ENCODE results near the gene JDP2.

JDP2 gene

GRCh38 chr14:75450381-75451276 is 22.8 kb downstream of the JDP2 start:
- Histone ChIP-seq H3K27ac (ENCODE audit: low read depth, low read length) (peak overlapping the region; percentile 43), H3K27me3 (ENCODE audit: control insufficient read depth in 1 of 2, insufficient read depth in 2 of 2, low read length in 2 of 2) (no peaks in the 10 kb centered on the region), H3K4me3 (ENCODE audit: low read depth in 1 of 2, low read length in 2 of 2) (no peak overlapping the region), H3K9me3 (ENCODE audit: low read length) (no peaks in the 10 kb centered on the region), H3K36me3 (ENCODE audit: insufficient read depth, low read length) (no peaks in the 10 kb centered on the region), H3K9ac (ENCODE audit: low read length) (no peak overlapping the region), H3K4me1 (ENCODE audit: insufficient read depth, low read length) (peaks cover 70% of the 10 kb centered on the region)

- Histone ChIP-seq H3K4me3 (ENCODE audit: low read depth in 1 of 2, low read length in 2 of 2) (no peak overlapping the region), H3K27me3 (ENCODE audit: control insufficient read depth in 1 of 2, insufficient read depth in 2 of 2, low read length in 2 of 2) (no peaks in the 10 kb centered on the region), H3K9ac (ENCODE audit: low read length) (peak overlapping the region; percentile 10), H3K27ac (ENCODE audit: low read depth, low read length) (peak overlapping the region; percentile 76), H3K36me3 (ENCODE audit: insufficient read depth, low read length) (no peaks in the 10 kb centered on the region), H3K4me1 (ENCODE audit: insufficient read depth, low read length) (peaks cover 87% of the 10 kb centered on the region), H3K9me3 (ENCODE audit: low read length) (no peaks in the 10 kb centered on the region)
Observed at GRCh38 chr14:75452324-75452723, 24.5 kb downstream of the JDP2 start.

- H3K27ac ChIP-seq (ENCODE audit: low read depth, low read length) = peak overlapping the region; percentile 76
- peak overlapping the region; percentile 45 for H3K9ac ChIP-seq (ENCODE audit: low read length)
- H3K9me3 ChIP-seq (ENCODE audit: low read length) = no peaks in the 10 kb centered on the region
- H3K27me3 ChIP-seq (ENCODE audit: control insufficient read depth in 1 of 2, insufficient read depth in 2 of 2, low read length in 2 of 2) = no peaks in the 10 kb centered on the region
- H3K4me1 ChIP-seq (ENCODE audit: insufficient read depth, low read length) = peaks cover 93% of the 10 kb centered on the region
- no peak overlapping the region for H3K4me3 ChIP-seq (ENCODE audit: low read depth in 1 of 2, low read length in 2 of 2)
- no peaks in the 10 kb centered on the region for H3K36me3 ChIP-seq (ENCODE audit: insufficient read depth, low read length)
Observed at GRCh38 chr14:75452900-75453816, 25.3 kb downstream of the JDP2 start.

GRCh38 chr14:75453817-75454434 is 26.1 kb downstream of the JDP2 start:
- Histone ChIP-seq H3K4me1 (ENCODE audit: insufficient read depth, low read length) (peaks cover 91% of the 10 kb centered on the region), H3K9me3 (ENCODE audit: low read length) (no peaks in the 10 kb centered on the region), H3K9ac (ENCODE audit: low read length) (peak overlapping the region; percentile 45)

GRCh38 chr14:75454963-75455546 is 27.2 kb downstream of the JDP2 start:
- peak overlapping the region; percentile 36 for H3K27ac ChIP-seq (ENCODE audit: low read depth, low read length)
- no peaks in the 10 kb centered on the region for H3K9me3 ChIP-seq (ENCODE audit: low read length)
- H3K27me3 ChIP-seq (ENCODE audit: control insufficient read depth in 1 of 2, insufficient read depth in 2 of 2, low read length in 2 of 2) = no peaks in the 10 kb centered on the region
- H3K36me3 ChIP-seq (ENCODE audit: insufficient read depth, low read length) = no peaks in the 10 kb centered on the region
- H3K4me1 ChIP-seq (ENCODE audit: insufficient read depth, low read length) = peaks cover 91% of the 10 kb centered on the region
- no peak overlapping the region for H3K9ac ChIP-seq (ENCODE audit: low read length)
- no peak overlapping the region for H3K4me3 ChIP-seq (ENCODE audit: low read depth in 1 of 2, low read length in 2 of 2)

More at GRCh38 chr14:75453817-75454434, 26.1 kb downstream of the JDP2 start:
- no peak overlapping the region for H3K4me3 ChIP-seq (ENCODE audit: low read depth in 1 of 2, low read length in 2 of 2)
- peak overlapping the region; percentile 76 for H3K27ac ChIP-seq (ENCODE audit: low read depth, low read length)
- no peaks in the 10 kb centered on the region for H3K36me3 ChIP-seq (ENCODE audit: insufficient read depth, low read length)
- no peaks in the 10 kb centered on the region for H3K27me3 ChIP-seq (ENCODE audit: control insufficient read depth in 1 of 2, insufficient read depth in 2 of 2, low read length in 2 of 2)

GRCh38 chr14:75456069-75456996 is 28.5 kb downstream of the JDP2 start:
- peaks cover 5% of the 10 kb centered on the region for H3K36me3 ChIP-seq (ENCODE audit: insufficient read depth, low read length)
- no peak overlapping the region for H3K9ac ChIP-seq (ENCODE audit: low read length)
- H3K9me3 ChIP-seq (ENCODE audit: low read length) = no peaks in the 10 kb centered on the region
- peaks cover 79% of the 10 kb centered on the region for H3K4me1 ChIP-seq (ENCODE audit: insufficient read depth, low read length)
- no peak overlapping the region for H3K4me3 ChIP-seq (ENCODE audit: low read depth in 1 of 2, low read length in 2 of 2)
- H3K27me3 ChIP-seq (ENCODE audit: control insufficient read depth in 1 of 2, insufficient read depth in 2 of 2, low read length in 2 of 2) = no peaks in the 10 kb centered on the region
- H3K27ac ChIP-seq (ENCODE audit: low read depth, low read length) = no peak overlapping the region

- H3K9me3 ChIP-seq (ENCODE audit: low read length) = no peaks in the 10 kb centered on the region
- peaks cover 11% of the 10 kb centered on the region for H3K36me3 ChIP-seq (ENCODE audit: insufficient read depth, low read length)
- H3K27ac ChIP-seq (ENCODE audit: low read depth, low read length) = no peak overlapping the region
- H3K4me3 ChIP-seq (ENCODE audit: low read depth in 1 of 2, low read length in 2 of 2) = no peak overlapping the region
- peaks cover 77% of the 10 kb centered on the region for H3K4me1 ChIP-seq (ENCODE audit: insufficient read depth, low read length)
- no peaks in the 10 kb centered on the region for H3K27me3 ChIP-seq (ENCODE audit: control insufficient read depth in 1 of 2, insufficient read depth in 2 of 2, low read length in 2 of 2)
- no peak overlapping the region for H3K9ac ChIP-seq (ENCODE audit: low read length)
Observed at GRCh38 chr14:75456997-75457335, 29.1 kb downstream of the JDP2 start.

- H3K9me3 ChIP-seq (ENCODE audit: low read length) = no peaks in the 10 kb centered on the region
- no peaks in the 10 kb centered on the region for H3K27me3 ChIP-seq (ENCODE audit: control insufficient read depth in 1 of 2, insufficient read depth in 2 of 2, low read length in 2 of 2)
- H3K4me3 ChIP-seq (ENCODE audit: low read depth in 1 of 2, low read length in 2 of 2) = no peak overlapping the region
- H3K36me3 ChIP-seq (ENCODE audit: insufficient read depth, low read length) = peaks cover 19% of the 10 kb centered on the region
- H3K9ac ChIP-seq (ENCODE audit: low read length) = no peak overlapping the region
- H3K4me1 ChIP-seq (ENCODE audit: insufficient read depth, low read length) = peaks cover 70% of the 10 kb centered on the region
- no peak overlapping the region for H3K27ac ChIP-seq (ENCODE audit: low read depth, low read length)
Observed at GRCh38 chr14:75457648-75458165, 29.9 kb downstream of the JDP2 start.

GRCh38 chr14:75458305-75458704 is 30.5 kb downstream of the JDP2 start:
- Histone ChIP-seq H3K27me3 (ENCODE audit: control insufficient read depth in 1 of 2, insufficient read depth in 2 of 2, low read length in 2 of 2) (no peaks in the 10 kb centered on the region), H3K36me3 (ENCODE audit: insufficient read depth, low read length) (peaks cover 25% of the 10 kb centered on the region), H3K4me3 (ENCODE audit: low read depth in 1 of 2, low read length in 2 of 2) (no peak overlapping the region), H3K27ac (ENCODE audit: low read depth, low read length) (no peak overlapping the region), H3K4me1 (ENCODE audit: insufficient read depth, low read length) (peaks cover 64% of the 10 kb centered on the region), H3K9me3 (ENCODE audit: low read length) (no peaks in the 10 kb centered on the region), H3K9ac (ENCODE audit: low read length) (no peak overlapping the region)

GRCh38 chr14:75459099-75459741 is 31.4 kb downstream of the JDP2 start:
- H3K9me3 ChIP-seq (ENCODE audit: low read length) = no peaks in the 10 kb centered on the region
- peaks cover 27% of the 10 kb centered on the region for H3K36me3 ChIP-seq (ENCODE audit: insufficient read depth, low read length)
- peaks cover 54% of the 10 kb centered on the region for H3K4me1 ChIP-seq (ENCODE audit: insufficient read depth, low read length)
- no peak overlapping the region for H3K9ac ChIP-seq (ENCODE audit: low read length)
- H3K27ac ChIP-seq (ENCODE audit: low read depth, low read length) = no peak overlapping the region
- no peaks in the 10 kb centered on the region for H3K27me3 ChIP-seq (ENCODE audit: control insufficient read depth in 1 of 2, insufficient read depth in 2 of 2, low read length in 2 of 2)
- no peak overlapping the region for H3K4me3 ChIP-seq (ENCODE audit: low read depth in 1 of 2, low read length in 2 of 2)
